SH-SY5Y (cell line): ENCODE results near the gene GALK1.

Source experiments
- GATA2 ChIP-seq: IDR thresholded peaks from 2 replicates; pipeline ENCODE4 v1.6.1; 2011; ENCODE audit warnings: mild to moderate bottlenecking, low read depth, low read length
- GATA3 ChIP-seq: IDR thresholded peaks from 2 replicates; pipeline ENCODE4 v1.6.1; 2011; ENCODE audit warnings: low read depth, mild to moderate bottlenecking, low read length, moderate library complexity

The GALK1 gene

GRCh38 chr17:75795820-75796607, 31.0 kb upstream of the GALK1 start:
- no peak for TF ChIP-seq GATA2
- no peak for TF ChIP-seq GATA3

GRCh38 chr17:75793460-75793859, 28.5 kb upstream of the GALK1 start:
- TF ChIP-seq GATA2 (no peak), GATA3 (no peak)

- TF ChIP-seq GATA3, result no peak
- no peak for TF ChIP-seq GATA2
These were observed 26.3 kb upstream of the GALK1 start for GRCh38 chr17:75791254-75791653.

GRCh38 chr17:75785016-75785890, 20.3 kb upstream of the GALK1 start:
- TF ChIP-seq GATA2 (no peak), GATA3 (no peak)

GRCh38 chr17:75784473-75785015, 19.6 kb upstream of the GALK1 start, which contains the start of gene UNK:
Gene UNK, plus strand, starts transcription at chr17:75784806. Its CDS starts 75 bp downstream, at chr17:75784881.
- no peak; the same call in 1 of the 2 replicates for TF ChIP-seq GATA2
- TF ChIP-seq GATA3, result no peak

- TF ChIP-seq GATA2 (no peak), GATA3 (no peak)
These were observed 18.9 kb upstream of the GALK1 start for GRCh38 chr17:75783803-75784472.

- no peak for TF ChIP-seq GATA2
- no peak for TF ChIP-seq GATA3
These were observed 18.2 kb upstream of the GALK1 start for GRCh38 chr17:75783069-75783783.

GRCh38 chr17:75779987-75780889, 15.2 kb upstream of the GALK1 start:
- TF ChIP-seq GATA3 (no peak), GATA2 (no peak)

- TF ChIP-seq GATA2 (no peak), GATA3 (no peak)
These were observed 14.4 kb upstream of the GALK1 start for GRCh38 chr17:75779250-75779986.

- TF ChIP-seq GATA2 (no peak), GATA3 (no peak)
These were observed 13.9 kb upstream of the GALK1 start for GRCh38 chr17:75778861-75779249.

- no peak for TF ChIP-seq GATA2
- no peak for TF ChIP-seq GATA3
These were observed 12.4 kb upstream of the GALK1 start for GRCh38 chr17:75777296-75777922.
